ENCODE measurements around the gene SERPINE1.

SERPINE1 gene

DNA sequence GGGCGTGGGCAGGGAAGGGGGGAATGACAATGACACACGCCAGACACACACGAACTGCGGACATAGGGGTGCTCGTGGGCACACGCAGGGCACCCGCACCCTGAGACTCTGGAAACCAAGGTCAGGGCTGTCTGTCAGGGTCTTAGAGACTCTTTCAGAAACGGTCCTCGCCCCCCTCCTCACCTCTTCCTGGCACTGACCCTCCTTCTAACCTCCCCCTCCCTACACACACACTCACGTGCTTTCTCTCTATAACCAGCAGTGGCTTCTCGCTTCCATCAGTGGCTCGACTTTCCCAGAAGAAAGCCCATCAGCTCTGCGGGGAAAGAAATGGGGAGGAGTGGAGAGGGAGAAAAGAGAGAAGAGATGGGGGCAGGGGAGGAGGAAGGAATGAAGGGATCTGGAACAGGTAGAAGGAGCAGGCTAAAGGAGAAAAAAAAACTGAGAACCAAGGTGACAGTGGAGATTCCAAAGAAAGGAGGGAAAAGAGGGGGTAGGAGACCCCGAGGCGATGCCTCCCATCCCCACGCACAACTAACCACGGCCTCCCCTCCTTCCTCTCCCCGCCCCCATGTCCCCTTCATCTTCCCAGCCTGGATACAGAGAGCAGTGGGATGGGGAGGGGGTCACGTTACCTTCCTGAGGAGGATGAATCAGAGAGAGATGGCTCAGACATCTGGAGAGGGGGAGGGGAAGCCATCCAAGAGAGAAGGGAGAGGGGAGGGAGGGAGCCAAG, 40.2 kb downstream of the SERPINE1 start (continued):
- TF ChIP-seq PATZ1 (tag by site-specific recombination; IDR thresholded peaks at IDR 0.05) (peak; percentile 15; the same call in 1 of the 2 replicates), ZNF596 (tag by site-specific recombination; IDR thresholded peaks at IDR 0.05) (peak; percentile 7; the same call in 1 of the 2 replicates), ZNF19 (tag by site-specific recombination; IDR thresholded peaks at IDR 0.05; ENCODE audit: low read depth) (no peak), ZNF747 (tag by site-specific recombination; IDR thresholded peaks at IDR 0.05) (no peak), ZNF184 (tag by site-specific recombination; IDR thresholded peaks at IDR 0.05) (no peak), PRDM10 (tag by site-specific recombination; IDR thresholded peaks at IDR 0.05) (peak; percentile 40), ZNF76 (tag by site-specific recombination; IDR thresholded peaks at IDR 0.05; ENCODE audit: borderline replicate concordance, low read depth) (0 out of 2 replicates have a peak, but pooled peaks have one; percentile 10), ZBTB7A (tag by site-specific recombination; IDR thresholded peaks at IDR 0.05; ENCODE audit: low read depth) (0 out of 2 replicates have a peak, but pooled peaks have one; percentile 12), SALL2 (tag by site-specific recombination; IDR thresholded peaks at IDR 0.05; ENCODE audit: borderline replicate concordance) (no peak), ZNF501 (tag by site-specific recombination; IDR thresholded peaks at IDR 0.05) (no peak), ZNF398 (tag by site-specific recombination; IDR thresholded peaks at IDR 0.05) (peak; percentile 89), SP3 (tag by site-specific recombination; IDR thresholded peaks at IDR 0.05) (peak; percentile 41; the same call in 1 of the 2 replicates), SP2 (tag by site-specific recombination; IDR thresholded peaks at IDR 0.05) (peak; percentile 34), ZNF488 (tag by site-specific recombination; IDR thresholded peaks at IDR 0.05) (no peak), ZNF16 (tag by site-specific recombination; IDR thresholded peaks at IDR 0.05; ENCODE audit: low read depth) (peak; percentile 64), ZNF274 (IDR thresholded peaks at IDR 0.05; ENCODE audit: low read length) (no peak), ZNF274 (tag by site-specific recombination; IDR thresholded peaks at IDR 0.05; ENCODE audit: borderline replicate concordance) (no peak), INSM2 (tag by site-specific recombination; IDR thresholded peaks at IDR 0.05) (peak; percentile 39; the same call in 1 of the 2 replicates), ZNF140 (tag by site-specific recombination; IDR thresholded peaks at IDR 0.05) (no peak), WT1 (tag by site-specific recombination; IDR thresholded peaks at IDR 0.05) (peak; percentile 24; the same call in 1 of the 2 replicates), YY2 (tag by site-specific recombination; IDR thresholded peaks at IDR 0.05) (no peak), PRDM1 (tag by site-specific recombination; IDR thresholded peaks at IDR 0.05) (peak; percentile 96), ZBTB8A (tag by site-specific recombination; IDR thresholded peaks at IDR 0.05) (peak; percentile 31; the same call in 1 of the 2 replicates)
- TF ChIP-seq, protein P1, sequence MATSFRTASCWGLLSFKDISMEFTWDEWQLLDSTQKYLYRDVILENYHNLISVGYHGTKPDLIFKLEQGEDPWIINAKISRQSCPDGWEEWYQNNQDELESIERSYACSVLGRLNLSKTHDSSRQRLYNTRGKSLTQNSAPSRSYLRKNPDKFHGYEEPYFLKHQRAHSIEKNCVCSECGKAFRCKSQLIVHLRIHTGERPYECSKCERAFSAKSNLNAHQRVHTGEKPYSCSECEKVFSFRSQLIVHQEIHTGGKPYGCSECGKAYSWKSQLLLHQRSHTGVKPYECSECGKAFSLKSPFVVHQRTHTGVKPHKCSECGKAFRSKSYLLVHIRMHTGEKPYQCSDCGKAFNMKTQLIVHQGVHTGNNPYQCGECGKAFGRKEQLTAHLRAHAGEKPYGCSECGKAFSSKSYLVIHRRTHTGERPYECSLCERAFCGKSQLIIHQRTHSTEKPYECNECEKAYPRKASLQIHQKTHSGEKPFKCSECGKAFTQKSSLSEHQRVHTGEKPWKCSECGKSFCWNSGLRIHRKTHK (tag by site-specific recombination; IDR thresholded peaks at IDR 0.05), result no peak

Data from HEK293 (cell line).